IMR-90 (cell line): ENCODE data around the gene CD84. TPM values are rescaled to one million over a fixed set of nuclear protein-coding genes. Genes with fewer than 3 reads are reported as not detected.

Source experiments
- ATAC-seq: fragments of 200-7000 bp; cut with Tn5 transposase; 2 replicates; pipeline ENCODE4 v1.9.1; 2020; ENCODE audit warnings: low read depth, mild to moderate bottlenecking, moderate library complexity
- BruUV-seq: library from RNA; stranded (reverse); fragments of 400-500 nt; replicated peaks from 2 replicates; lab custom pipeline; 2021; lab: Mats Ljungman, UMichigan
- CTCF ChIA-PET: fragments of 300-600 bp; formaldehyde crosslinking; extraction: SDS; loops from one replicate; lab custom pipeline; 2021; ENCODE audit warnings: antibody characterized with exemption; lab: Yijun Ruan, JAX
- POLR2A ChIA-PET: fragments of 300-600 bp; sonication (Branson Sonifier 250); formaldehyde crosslinking; loops from one replicate; lab custom pipeline; 2022; ENCODE audit warnings: antibody characterized with exemption; ENCODE audit not compliant: unreplicated experiment; lab: Charles Lee
- DNase-seq: peaks from one replicate; pipeline ENCODE4 v3.0.0; 2013
- H2AFZ ChIP-seq: replicated peaks from 2 replicates; pipeline ENCODE3; 2013; ENCODE audit warnings: low read length, mild to moderate bottlenecking; ENCODE audit not compliant: poor library complexity
- H2AK5ac ChIP-seq: 2 replicates; pipeline ENCODE4 v1.6.1; 2013; ENCODE audit warnings: low read depth, low read length, inconsistent platforms
- H2AK9ac ChIP-seq: replicated peaks from 2 replicates; pipeline ENCODE3; 2013; ENCODE audit warnings: mild to moderate bottlenecking, low read depth, low read length, moderate library complexity; ENCODE audit not compliant: poor library complexity
- H2BK120ac ChIP-seq: 2 replicates; pipeline ENCODE4 v1.6.1; 2013; ENCODE audit warnings: low read depth, low read length, inconsistent platforms
- H2BK15ac ChIP-seq: 3 replicates; pipeline ENCODE4 v1.6.1; 2013; ENCODE audit warnings: low read depth, low read length, inconsistent platforms
- H2BK20ac ChIP-seq: 2 replicates; pipeline ENCODE4 v1.6.1; 2013; ENCODE audit warnings: low read depth, mild to moderate bottlenecking, inconsistent platforms, low read length, moderate library complexity
- H2BK5ac ChIP-seq: 2 replicates; pipeline ENCODE4 v1.6.1; 2013; ENCODE audit warnings: mild to moderate bottlenecking, low read depth, low read length, inconsistent platforms; ENCODE audit not compliant: poor library complexity, severe bottlenecking
- H3K14ac ChIP-seq: replicated peaks from 2 replicates; pipeline ENCODE4 v1.6.1; 2013; ENCODE audit warnings: low read depth, low read length, inconsistent platforms
- H3K18ac ChIP-seq: 2 replicates; pipeline ENCODE4 v1.6.1; 2013; ENCODE audit warnings: low read depth, low read length, control low read depth
- H3K23ac ChIP-seq: 2 replicates; pipeline ENCODE4 v1.6.1; 2013; ENCODE audit warnings: low read depth, low read length, inconsistent platforms
- H3K27ac ChIP-seq: 2 replicates; pipeline ENCODE4 v1.5.1; 2013; ENCODE audit warnings: mild to moderate bottlenecking, control low read depth, low read length; ENCODE audit not compliant: insufficient read depth
- H3K27me3 ChIP-seq: 2 replicates; pipeline ENCODE4 v1.6.1; 2013; ENCODE audit warnings: low read length; ENCODE audit not compliant: control insufficient read depth, insufficient read depth
- H3K36me3 ChIP-seq: 2 replicates; pipeline ENCODE4 v1.6.1; 2013; ENCODE audit warnings: low read length, mixed read lengths; ENCODE audit not compliant: control insufficient read depth, insufficient read depth
- H3K4ac ChIP-seq: 2 replicates; pipeline ENCODE4 v1.6.1; 2013; ENCODE audit warnings: low read depth, low read length, inconsistent platforms
- H3K4me1 ChIP-seq: 2 replicates; pipeline ENCODE4 v1.6.1; 2013; ENCODE audit warnings: low read length, mixed read lengths; ENCODE audit not compliant: control insufficient read depth, insufficient read depth
- H3K4me2 ChIP-seq: 2 replicates; pipeline ENCODE4 v1.6.1; 2013; ENCODE audit warnings: low read depth, mild to moderate bottlenecking, control low read depth, low read length, moderate library complexity
- H3K4me3 ChIP-seq: 2 replicates; pipeline ENCODE4 v1.5.1; 2013; ENCODE audit warnings: low read depth, mild to moderate bottlenecking, control low read depth, low read length, moderate library complexity; ENCODE audit not compliant: insufficient read depth
- H3K56ac ChIP-seq: 2 replicates; pipeline ENCODE4 v1.6.1; 2013; ENCODE audit warnings: low read length, inconsistent platforms; ENCODE audit not compliant: insufficient read depth; ENCODE audit errors: extremely low read depth
- H3K79me1 ChIP-seq, 2 experiments: 2 replicates each; pipeline ENCODE4 v1.6.1; 2013; ENCODE audit warnings: low read length in 2 of 2, inconsistent platforms in 1 of 2, low read depth in 1 of 2
- H3K9ac ChIP-seq: 2 replicates; pipeline ENCODE4 v1.6.1; 2013; ENCODE audit warnings: low read depth, low read length, control low read depth
- H3K9me1 ChIP-seq: 2 replicates; pipeline ENCODE4 v1.6.1; 2013; ENCODE audit warnings: low read length, inconsistent platforms; ENCODE audit not compliant: insufficient read depth
- H3K9me3 ChIP-seq: 2 replicates; pipeline ENCODE4 v1.6.1; 2013; ENCODE audit warnings: low read length; ENCODE audit not compliant: control insufficient read depth, insufficient read depth
- H4K20me1 ChIP-seq: 2 replicates; pipeline ENCODE4 v1.6.1; 2013; ENCODE audit warnings: low read length, inconsistent platforms; ENCODE audit not compliant: insufficient read depth
- H4K5ac ChIP-seq: 2 replicates; pipeline ENCODE4 v1.6.1; 2013; ENCODE audit warnings: mild to moderate bottlenecking, low read depth, low read length, control low read depth
- H4K8ac ChIP-seq, 2 experiments: 2 replicates each; pipeline ENCODE4 v1.6.1; 2013; ENCODE audit warnings: low read depth in 2 of 2, low read length in 2 of 2, control low read depth in 1 of 2, inconsistent platforms in 1 of 2
- H4K91ac ChIP-seq: 2 replicates; pipeline ENCODE4 v1.6.1; 2013; ENCODE audit warnings: low read depth, low read length, inconsistent platforms; ENCODE audit not compliant: insufficient read depth
- BHLHE40 ChIP-seq: fragments of 150-350 bp; IDR thresholded peaks from 2 replicates; pipeline ENCODE4 v1.6.1; 2016; ENCODE audit warnings: mild to moderate bottlenecking, low read depth, low read length
- CHD1 ChIP-seq: IDR thresholded peaks from 2 replicates; pipeline ENCODE4 v1.6.1; 2012; ENCODE audit warnings: low read depth, low read length, improper control_type of control experiment
- ELK1 ChIP-seq: fragments of 150-350 bp; IDR thresholded peaks from 2 replicates; pipeline ENCODE4 v1.6.1; 2016; ENCODE audit warnings: low read depth, mild to moderate bottlenecking, low read length, moderate library complexity, borderline replicate concordance
- MAZ ChIP-seq: IDR thresholded peaks from 2 replicates; pipeline ENCODE4 v1.6.1; 2012; ENCODE audit warnings: low read depth, mild to moderate bottlenecking, low read length, improper control_type of control experiment, moderate library complexity, borderline replicate concordance
- RAD21 ChIP-seq: IDR thresholded peaks from 2 replicates; pipeline ENCODE4 v1.6.1; 2012; ENCODE audit warnings: low read length, improper control_type of control experiment
- RCOR1 ChIP-seq: IDR thresholded peaks from 2 replicates; pipeline ENCODE4 v1.6.1; 2012; ENCODE audit warnings: mild to moderate bottlenecking, low read length, improper control_type of control experiment; ENCODE audit not compliant: insufficient replicate concordance
- RFX5 ChIP-seq: IDR thresholded peaks from 2 replicates; pipeline ENCODE4 v1.8.0; 2012; ENCODE audit warnings: low read depth, mild to moderate bottlenecking, low read length, moderate library complexity
- SMC3 ChIP-seq: fragments of 150-350 bp; IDR thresholded peaks from 2 replicates; pipeline ENCODE4 v1.6.1; 2016; ENCODE audit warnings: low read depth, mild to moderate bottlenecking, antibody characterized with exemption, low read length, moderate library complexity
- WGBS, 2 experiments: methylation state at CpG; one replicate each; pipeline versions ENCODE4 v1.1.5 to v1.1.7; 2013; ENCODE audit warnings: missing lambda C conversion rate in 2 of 2; ENCODE audit not compliant: insufficient read length in 1 of 2; ENCODE audit errors: extremely low coverage in 2 of 2; 5-methylcytosine and 5-hydroxymethylcytosine counted together
- dilution Hi-C: fragments of 300-500 bp; cut with HindIII; formaldehyde crosslinking; loops from one replicate; pipeline ENCODE4 v1.14.3; 2018; ENCODE audit warnings: low sequenced_read_pairs; ENCODE audit not compliant: unreplicated experiment
- in situ Hi-C: fragments of 300-500 bp; cut with MboI; formaldehyde crosslinking; loops from 3 replicates; pipeline ENCODE4 v1.14.3; 2019; ENCODE audit warnings: low sequenced_read_pairs, inconsistent platforms, mixed read lengths
- intact Hi-C: fragments of 100-400 bp; cut with micrococcal nuclease; formaldehyde crosslinking; loops from 2 replicates; pipeline ENCODE4 v1.10.0; 2022
- polyA plus RNA-seq, 3 experiments: library from polyadenylated mRNA; depleted of rRNA; stranded (reverse); fragments of >200 nt; gene quantifications; 2 replicates each; pipeline ENCODE4 v1.2.3, GENCODE V29; 2012; ENCODE audit warnings: low replicate concordance in 1 of 3
- total RNA-seq: library from RNA; depleted of rRNA; stranded (reverse); fragments of >200 nt; gene quantifications from 2 replicates; pipeline ENCODE4 v1.2.3, GENCODE V29; 2012
- TF ChIP-seq, protein P1 (sequence below): conservative IDR thresholded peaks from 2 replicates; pipeline ENCODE4 v1.5.1; 2012; ENCODE audit warnings: mild to moderate bottlenecking, low read depth, low read length, improper control_type of control experiment
- TF ChIP-seq, protein P2 (sequence below): fragments of 150-350 bp; IDR thresholded peaks from 2 replicates; pipeline ENCODE4 v1.6.1; 2017; ENCODE audit warnings: mild to moderate bottlenecking, antibody characterized with exemption, low read length, low read depth

CD84 gene
- total and polyA plus RNA-seq, 2 of the 4 experiments (the other 2 are of a cell fraction), result not detected

DNA sequence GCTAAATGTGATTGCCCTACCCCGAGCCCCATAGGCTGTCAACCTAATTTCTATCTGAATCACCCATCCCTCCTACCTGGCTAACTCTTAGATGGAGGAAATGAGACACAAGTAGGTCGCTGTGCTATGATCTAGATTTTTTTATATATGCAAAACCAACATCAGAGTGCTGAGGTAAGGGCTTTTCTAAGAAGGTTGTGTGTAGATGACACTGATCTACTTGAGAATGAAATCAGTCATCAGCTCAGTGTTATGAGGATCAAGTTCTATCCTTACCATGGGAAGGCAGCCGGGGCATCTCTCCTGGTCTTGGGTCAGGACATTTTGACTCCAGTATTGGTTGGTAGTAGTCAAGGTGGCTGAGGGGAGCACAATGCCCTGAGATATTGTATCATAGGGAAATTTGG is 43.9 kb upstream of the CD84 start:
- H2BK20ac ChIP-seq, result no peak overlapping the region
- TF ChIP-seq, protein P1, sequence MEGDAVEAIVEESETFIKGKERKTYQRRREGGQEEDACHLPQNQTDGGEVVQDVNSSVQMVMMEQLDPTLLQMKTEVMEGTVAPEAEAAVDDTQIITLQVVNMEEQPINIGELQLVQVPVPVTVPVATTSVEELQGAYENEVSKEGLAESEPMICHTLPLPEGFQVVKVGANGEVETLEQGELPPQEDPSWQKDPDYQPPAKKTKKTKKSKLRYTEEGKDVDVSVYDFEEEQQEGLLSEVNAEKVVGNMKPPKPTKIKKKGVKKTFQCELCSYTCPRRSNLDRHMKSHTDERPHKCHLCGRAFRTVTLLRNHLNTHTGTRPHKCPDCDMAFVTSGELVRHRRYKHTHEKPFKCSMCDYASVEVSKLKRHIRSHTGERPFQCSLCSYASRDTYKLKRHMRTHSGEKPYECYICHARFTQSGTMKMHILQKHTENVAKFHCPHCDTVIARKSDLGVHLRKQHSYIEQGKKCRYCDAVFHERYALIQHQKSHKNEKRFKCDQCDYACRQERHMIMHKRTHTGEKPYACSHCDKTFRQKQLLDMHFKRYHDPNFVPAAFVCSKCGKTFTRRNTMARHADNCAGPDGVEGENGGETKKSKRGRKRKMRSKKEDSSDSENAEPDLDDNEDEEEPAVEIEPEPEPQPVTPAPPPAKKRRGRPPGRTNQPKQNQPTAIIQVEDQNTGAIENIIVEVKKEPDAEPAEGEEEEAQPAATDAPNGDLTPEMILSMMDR, result no peak
- TF ChIP-seq, protein P2, sequence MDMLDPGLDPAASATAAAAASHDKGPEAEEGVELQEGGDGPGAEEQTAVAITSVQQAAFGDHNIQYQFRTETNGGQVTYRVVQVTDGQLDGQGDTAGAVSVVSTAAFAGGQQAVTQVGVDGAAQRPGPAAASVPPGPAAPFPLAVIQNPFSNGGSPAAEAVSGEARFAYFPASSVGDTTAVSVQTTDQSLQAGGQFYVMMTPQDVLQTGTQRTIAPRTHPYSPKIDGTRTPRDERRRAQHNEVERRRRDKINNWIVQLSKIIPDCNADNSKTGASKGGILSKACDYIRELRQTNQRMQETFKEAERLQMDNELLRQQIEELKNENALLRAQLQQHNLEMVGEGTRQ, result no peak
- no peak for TF ChIP-seq RFX5
- TF ChIP-seq ELK1, result no peak
- TF ChIP-seq CHD1, result no peak
- TF ChIP-seq SMC3, result no peak
- TF ChIP-seq RAD21, result no peak
- TF ChIP-seq MAZ, result no peak
- no peak for TF ChIP-seq RCOR1
- no peak for TF ChIP-seq BHLHE40
- H2BK15ac ChIP-seq, result no peak overlapping the region
- no peaks in the 10 kb centered on the region for H3K36me3 ChIP-seq
- H3K27me3 ChIP-seq, result no peaks in the 10 kb centered on the region
- H3K9me3 ChIP-seq, result no peaks in the 10 kb centered on the region
- no peak overlapping the region for H2AK5ac ChIP-seq
- H3K4me3 ChIP-seq, result no peak overlapping the region
- no peak overlapping the region for H3K14ac ChIP-seq
- no peak overlapping the region for H4K8ac ChIP-seq
- no peak overlapping the region for H2AFZ ChIP-seq
- ChIA-PET POLR2A (no interaction called here), CTCF (no interaction called here)
- H2BK5ac ChIP-seq, result no peak overlapping the region
- in situ Hi-C loops, result loop anchor here (25.0 kb wide), 1 partner anchor 436 kb away; the partner anchor contains the start of gene CASQ1
- dilution Hi-C loops, result no loop called here
- no peaks in the 10 kb centered on the region for H3K9me1 ChIP-seq
- H4K5ac ChIP-seq, result no peak overlapping the region
- no peaks in the 10 kb centered on the region for H4K20me1 ChIP-seq
- no peak overlapping the region for H2BK120ac ChIP-seq
- H2AK9ac ChIP-seq, result no peak overlapping the region
- no peak overlapping the region for H3K9ac ChIP-seq
- no peaks in the 10 kb centered on the region for H3K79me1 ChIP-seq
- no peak overlapping the region for H4K91ac ChIP-seq
- no peak overlapping the region for H3K4ac ChIP-seq
- intact Hi-C loops, result no loop called here
- H3K56ac ChIP-seq, result no peak overlapping the region
- ATAC-seq (no peak), DNase-seq (no peak)
- BruUV-seq, result no TSS peak
- WGBS, 2 experiments, result no CpG with 5 or more reads among the region's 3 CpGs
- no peak overlapping the region for H3K18ac ChIP-seq
- no peak overlapping the region for H3K27ac ChIP-seq
- H3K4me2 ChIP-seq, result no peak overlapping the region
- H3K4me1 ChIP-seq, result no peaks in the 10 kb centered on the region
- no peak overlapping the region for H3K23ac ChIP-seq
